ENCODE data around the gene DGKD.

DNA sequence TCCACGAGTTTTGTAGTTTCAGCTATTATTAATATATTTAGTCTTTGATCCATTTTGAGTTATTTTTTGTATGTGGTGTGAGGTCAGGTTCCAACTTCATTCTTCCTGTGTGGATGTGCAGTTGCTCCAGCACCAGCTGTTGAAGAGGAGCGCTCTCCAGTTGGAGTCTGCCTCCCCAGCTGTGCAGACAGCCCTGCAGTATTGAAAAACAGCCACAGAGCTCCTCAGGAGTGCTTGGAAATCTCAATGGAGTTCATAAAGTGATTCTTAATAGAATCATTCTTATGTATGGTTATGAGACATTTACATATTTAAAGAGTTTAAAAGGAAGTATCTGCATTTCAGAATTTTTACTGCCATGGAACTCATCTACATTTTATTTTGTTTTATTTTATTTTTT is 17.3 kb downstream of the DGKD start:
- TF ChIP-seq, protein P1, sequence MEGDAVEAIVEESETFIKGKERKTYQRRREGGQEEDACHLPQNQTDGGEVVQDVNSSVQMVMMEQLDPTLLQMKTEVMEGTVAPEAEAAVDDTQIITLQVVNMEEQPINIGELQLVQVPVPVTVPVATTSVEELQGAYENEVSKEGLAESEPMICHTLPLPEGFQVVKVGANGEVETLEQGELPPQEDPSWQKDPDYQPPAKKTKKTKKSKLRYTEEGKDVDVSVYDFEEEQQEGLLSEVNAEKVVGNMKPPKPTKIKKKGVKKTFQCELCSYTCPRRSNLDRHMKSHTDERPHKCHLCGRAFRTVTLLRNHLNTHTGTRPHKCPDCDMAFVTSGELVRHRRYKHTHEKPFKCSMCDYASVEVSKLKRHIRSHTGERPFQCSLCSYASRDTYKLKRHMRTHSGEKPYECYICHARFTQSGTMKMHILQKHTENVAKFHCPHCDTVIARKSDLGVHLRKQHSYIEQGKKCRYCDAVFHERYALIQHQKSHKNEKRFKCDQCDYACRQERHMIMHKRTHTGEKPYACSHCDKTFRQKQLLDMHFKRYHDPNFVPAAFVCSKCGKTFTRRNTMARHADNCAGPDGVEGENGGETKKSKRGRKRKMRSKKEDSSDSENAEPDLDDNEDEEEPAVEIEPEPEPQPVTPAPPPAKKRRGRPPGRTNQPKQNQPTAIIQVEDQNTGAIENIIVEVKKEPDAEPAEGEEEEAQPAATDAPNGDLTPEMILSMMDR (IDR thresholded peaks at IDR 0.05 in 2 of 3, conservative IDR thresholded peaks at IDR 0.05 in 1 of 3; ENCODE audit: control insufficient read depth in 2 of 3, extremely low read depth in 1 of 3, insufficient read depth in 1 of 3, low read depth in 3 of 3, low read length in 3 of 3), result no peak
- TF ChIP-seq SRF (IDR thresholded peaks at IDR 0.05; ENCODE audit: low read depth in 2 of 2, low read length in 2 of 2) (no peak), STAT1 (conservative IDR thresholded peaks at IDR 0.05) (no peak), EP300 (IDR thresholded peaks at IDR 0.05; ENCODE audit: borderline replicate concordance in 1 of 2, control insufficient read depth in 1 of 2, low read depth in 2 of 2, low read length in 2 of 2) (no peak), ZNF274 (IDR thresholded peaks at IDR 0.05; ENCODE audit: insufficient read depth, insufficient read length) (no peak), EZH2 (IDR thresholded peaks at IDR 0.05; ENCODE audit: borderline replicate concordance, control insufficient read depth, low read depth, low read length) (no peak), YY1 (IDR thresholded peaks at IDR 0.05; ENCODE audit: low read depth, low read length) (no peak)
- TF ChIP-seq, protein P2, sequence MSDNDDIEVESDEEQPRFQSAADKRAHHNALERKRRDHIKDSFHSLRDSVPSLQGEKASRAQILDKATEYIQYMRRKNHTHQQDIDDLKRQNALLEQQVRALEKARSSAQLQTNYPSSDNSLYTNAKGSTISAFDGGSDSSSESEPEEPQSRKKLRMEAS (IDR thresholded peaks at IDR 0.05; ENCODE audit: low read depth, low read length), result no peak
